SH-SY5Y (cell line): ENCODE data around the gene PFDN2.

Source experiments
- GATA2 ChIP-seq: IDR thresholded peaks from 2 replicates; pipeline ENCODE4 v1.6.1; 2011; ENCODE audit warnings: mild to moderate bottlenecking, low read depth, low read length
- GATA3 ChIP-seq: IDR thresholded peaks from 2 replicates; pipeline ENCODE4 v1.6.1; 2011; ENCODE audit warnings: low read depth, mild to moderate bottlenecking, low read length, moderate library complexity

The PFDN2 gene

GRCh38 chr1:161117759-161118581 is at the start of gene PFDN2, which contains the start of gene NIT1:
Gene PFDN2, minus strand, starts transcription at chr1:161118037. Its CDS starts 11 bp downstream, at chr1:161118026.
Gene NIT1, plus strand, starts transcription at chr1:161118105. Its CDS starts 72 bp downstream, at chr1:161118177.
- TF ChIP-seq GATA3 (no peak), GATA2 (peak; percentile 12; the same call in 1 of the 2 replicates)

GRCh38 chr1:161166669-161167548 is 49.1 kb upstream of the PFDN2 start:
- TF ChIP-seq GATA3 (no peak), GATA2 (no peak)

- TF ChIP-seq GATA2 (no peak), GATA3 (no peak)
Measured at GRCh38 chr1:161165742-161166668, 48.2 kb upstream of the PFDN2 start, which contains the start of gene PPOX. Gene PPOX, plus strand, starts transcription at chr1:161166426. Its CDS starts 422 bp downstream, at chr1:161166848.

GRCh38 chr1:161164901-161165610 is 47.2 kb upstream of the PFDN2 start:
- TF ChIP-seq GATA3 (no peak), GATA2 (no peak)

GRCh38 chr1:161163793-161164192 is 46.0 kb upstream of the PFDN2 start:
- no peak for TF ChIP-seq GATA2
- no peak for TF ChIP-seq GATA3

GRCh38 chr1:161162806-161163205 is 45.0 kb upstream of the PFDN2 start:
- TF ChIP-seq GATA3: no peak
- no peak for TF ChIP-seq GATA2

- no peak for TF ChIP-seq GATA3
Measured at GRCh38 chr1:161162052-161162451, 44.2 kb upstream of the PFDN2 start.

GRCh38 chr1:161161652-161162051 is 43.8 kb upstream of the PFDN2 start:
- no peak for TF ChIP-seq GATA3

- no peak for TF ChIP-seq GATA2
- TF ChIP-seq GATA3: no peak
Measured at GRCh38 chr1:161160671-161161145, 42.9 kb upstream of the PFDN2 start.

- TF ChIP-seq GATA3 (no peak), GATA2 (no peak)
Measured at GRCh38 chr1:161159913-161160243, 42.0 kb upstream of the PFDN2 start.

GRCh38 chr1:161159087-161159912 is 41.5 kb upstream of the PFDN2 start, which contains the start of gene USP21:
Gene USP21, plus strand, starts transcription at chr1:161159500. Its CDS starts 1,141 bp downstream, at chr1:161160641.
- TF ChIP-seq GATA3: no peak
- TF ChIP-seq GATA2: no peak

- TF ChIP-seq GATA2: no peak
- no peak for TF ChIP-seq GATA3
Measured at GRCh38 chr1:161158316-161159010, 40.6 kb upstream of the PFDN2 start.
